GM19240 (cell line): ENCODE results near the gene SMIM29.
A peak's percentile ranks its signal among the peaks of the same experiment; 100 is the strongest.

Source experiments
- DNase-seq: peaks from one replicate; pipeline ENCODE4 v3.0.0; 2011; ENCODE audit warnings: low spot score; ENCODE audit not compliant: insufficient read length

SMIM29 gene

DNA sequence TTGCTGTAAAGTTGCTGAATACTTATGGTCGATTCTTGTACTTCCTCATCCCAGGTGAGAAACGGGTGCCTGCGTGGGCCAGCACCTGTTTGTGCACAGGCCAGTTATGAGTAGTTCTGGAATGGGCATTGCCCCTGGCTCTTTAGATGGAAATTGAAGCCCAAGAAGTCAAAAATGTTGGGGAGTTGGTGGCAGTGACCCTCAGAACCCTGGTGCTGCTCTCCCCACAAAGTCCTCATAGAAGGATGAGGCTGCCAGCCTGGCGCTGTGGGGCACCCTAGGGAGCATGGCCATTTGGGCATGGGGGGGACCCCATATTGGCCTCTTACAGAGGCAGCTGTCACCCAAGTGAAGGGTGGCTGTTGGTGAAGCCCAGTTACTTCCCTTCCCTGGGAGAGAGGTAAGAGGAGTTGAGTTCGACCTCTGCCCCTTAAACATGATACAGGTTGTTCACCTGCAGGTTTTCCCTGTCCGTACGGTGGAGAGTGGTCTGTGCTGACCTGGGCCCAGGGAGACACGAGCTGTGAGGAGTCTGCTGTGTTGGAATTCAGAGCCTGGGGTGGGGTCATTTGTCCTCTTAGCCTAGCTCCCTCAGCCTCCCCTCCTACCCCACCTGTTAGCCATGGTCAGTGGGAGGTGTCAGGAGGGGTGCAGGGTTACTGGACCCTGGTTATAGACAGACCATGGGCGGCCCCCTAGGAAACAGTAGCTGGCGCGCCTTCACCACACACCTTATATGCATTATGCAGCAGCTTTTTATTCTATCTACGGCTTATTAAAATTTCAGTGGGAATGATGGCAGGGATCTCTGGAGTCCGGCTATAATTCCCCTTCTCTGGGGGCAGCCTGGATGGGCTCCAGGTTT, 7.2 kb downstream of the SMIM29 start:
- DNase-seq, result no peak

DNA sequence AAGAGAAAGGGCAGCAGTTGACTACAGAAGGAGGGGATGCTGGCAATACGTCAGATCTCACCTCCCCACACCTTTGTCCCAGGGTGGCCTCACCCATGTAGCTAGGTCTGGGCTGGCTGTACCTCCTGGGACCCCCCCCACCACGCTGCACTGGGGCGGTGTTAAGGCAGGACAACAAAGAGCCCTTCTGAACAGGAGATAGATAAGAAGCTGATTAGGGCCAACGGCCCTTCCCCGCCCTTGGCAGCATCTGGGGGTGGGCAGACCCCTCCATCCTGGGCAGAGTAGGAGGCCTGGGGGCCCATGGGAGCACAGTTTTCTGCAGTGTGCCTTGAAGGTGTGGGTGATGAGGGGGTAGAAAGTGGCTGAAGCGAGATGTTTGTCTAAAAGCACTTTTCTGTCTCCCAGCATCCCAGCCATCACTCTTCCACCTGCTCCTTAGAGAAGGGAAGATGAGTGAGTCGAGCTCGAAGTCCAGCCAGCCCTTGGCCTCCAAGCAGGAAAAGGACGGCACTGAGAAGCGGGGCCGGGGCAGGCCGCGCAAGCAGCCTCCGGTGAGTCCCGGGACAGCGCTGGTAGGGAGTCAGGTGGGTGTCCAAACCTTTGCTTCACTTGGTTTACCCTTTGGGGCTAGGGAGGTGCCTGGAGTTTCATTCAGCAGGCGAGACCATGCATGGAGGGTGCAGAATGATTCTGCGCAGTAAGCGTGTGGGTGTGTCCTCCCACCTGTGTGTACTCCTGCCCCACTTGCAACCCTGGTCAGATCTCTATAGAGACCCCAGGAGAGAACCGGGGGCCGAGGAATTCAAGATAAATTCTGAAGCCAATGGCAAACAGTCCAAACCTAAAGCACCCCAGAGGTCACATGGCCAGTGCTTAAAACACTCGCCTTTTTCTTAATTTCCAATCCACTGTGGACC, 8.2 kb downstream of the SMIM29 start:
- DNase-seq, result no peak

DNA sequence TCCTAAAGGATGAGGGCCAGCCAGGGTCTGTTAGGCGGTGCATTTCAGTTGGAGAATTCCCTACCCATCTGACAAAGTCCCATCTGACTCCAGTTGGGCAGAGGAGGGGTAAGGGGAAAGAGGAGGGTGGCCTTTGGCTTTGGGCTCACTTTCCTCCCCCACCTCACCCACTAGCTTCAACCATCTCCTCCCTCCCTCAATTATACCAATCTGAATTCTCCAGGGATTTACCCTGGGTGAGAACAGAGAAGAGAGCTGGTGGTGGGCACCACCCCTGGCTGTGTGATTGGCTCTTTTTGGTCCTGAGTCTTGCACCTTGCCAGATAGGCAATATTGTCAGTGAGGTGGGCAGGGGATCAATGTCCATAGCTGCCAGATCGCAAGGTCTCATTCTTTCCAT, 8.9 kb downstream of the SMIM29 start:
- no peak for DNase-seq

GRCh38 chr6:34239500-34239825, 9.3 kb downstream of the SMIM29 start:
- no peak for DNase-seq

DNA sequence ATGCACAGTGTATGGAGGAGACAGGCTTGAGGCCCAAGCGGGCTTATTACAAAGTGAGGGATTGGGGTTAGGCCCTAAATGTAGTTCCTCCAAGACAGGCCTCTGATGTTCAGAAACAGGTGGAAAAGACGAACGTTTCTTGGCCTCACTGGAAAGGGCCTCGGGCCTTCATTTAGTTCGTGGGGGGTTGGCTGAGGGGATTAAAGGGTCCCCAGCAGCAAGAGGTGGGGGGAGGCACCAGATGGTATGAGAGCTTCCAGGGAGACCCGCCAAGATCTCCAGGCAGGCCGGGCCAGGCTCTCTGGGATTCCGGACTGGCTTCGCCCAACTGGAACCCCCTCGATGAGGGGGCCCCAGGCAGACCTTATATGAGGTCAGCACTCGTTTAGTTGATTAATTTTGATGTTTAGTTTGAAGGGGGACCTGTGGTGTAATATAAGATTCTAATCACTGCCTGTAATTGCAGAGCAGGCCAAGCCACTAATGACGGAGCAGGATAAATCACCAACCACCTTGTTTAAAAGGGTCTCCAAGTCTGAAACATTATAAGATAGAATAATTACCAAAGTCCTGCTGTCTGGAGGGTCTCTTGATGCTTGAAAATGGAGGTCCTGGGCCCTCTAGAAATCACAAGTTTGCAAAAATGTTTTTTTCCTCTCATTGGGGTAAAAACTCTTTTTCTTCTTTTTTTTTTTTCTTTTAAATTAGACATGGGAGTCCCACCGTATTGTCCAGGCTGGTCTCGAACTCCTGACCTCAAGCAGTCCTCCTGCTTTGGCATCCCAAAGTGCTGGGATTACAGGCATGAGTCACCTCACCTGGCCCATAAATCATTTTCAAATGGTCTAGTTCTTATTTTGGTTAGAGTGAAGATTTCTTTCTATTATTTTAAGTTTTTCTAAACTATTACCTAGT, 10.0 kb downstream of the SMIM29 start:
- no peak for DNase-seq

DNA sequence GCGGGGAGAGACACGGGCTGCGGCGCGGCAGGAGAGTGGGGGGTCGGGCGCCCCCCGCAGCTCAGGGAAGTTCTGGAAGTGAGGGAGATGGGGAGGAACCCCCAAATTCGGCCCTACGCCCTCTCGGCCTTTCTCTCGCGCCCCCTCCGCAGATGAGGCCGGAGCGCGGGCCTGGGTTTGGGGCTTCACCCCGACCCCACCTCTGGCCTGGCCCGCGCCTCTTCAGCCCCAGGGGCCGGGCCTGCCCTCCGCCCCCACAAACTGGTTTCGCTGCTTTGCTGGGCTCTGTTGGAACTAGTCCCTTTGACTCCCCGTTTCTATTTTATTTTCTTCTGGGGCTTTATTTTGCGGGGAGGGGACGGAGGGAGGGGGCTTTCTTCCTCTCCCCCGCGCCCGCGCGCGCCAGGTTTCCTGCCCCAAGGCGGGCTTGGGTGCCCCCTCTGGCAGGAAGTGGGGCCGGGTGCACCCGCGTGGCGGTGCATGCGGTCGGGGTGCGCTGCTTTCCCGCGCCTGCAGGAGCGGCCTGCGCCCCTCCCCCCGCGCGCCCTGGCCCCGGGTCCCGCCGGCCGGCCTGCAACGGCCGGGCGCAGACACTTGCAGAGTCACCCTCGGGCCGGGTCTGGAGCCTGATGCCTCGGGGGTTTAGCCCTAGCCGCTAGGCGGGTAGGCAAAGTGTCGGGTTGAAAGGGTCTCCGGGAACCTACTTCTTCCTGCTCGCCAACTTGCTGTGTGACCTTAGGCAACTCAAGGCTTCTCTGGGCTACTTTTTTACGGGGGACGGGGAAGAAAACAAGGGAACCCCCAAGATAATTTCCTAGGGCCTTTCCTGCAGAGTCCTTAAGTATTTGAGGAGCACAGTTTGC, 10.9 kb downstream of the SMIM29 start:
- peak; percentile 60 for DNase-seq

- no peak for DNase-seq
Measured at GRCh38 chr6:34237316-34237721, 11.5 kb downstream of the SMIM29 start.

DNA sequence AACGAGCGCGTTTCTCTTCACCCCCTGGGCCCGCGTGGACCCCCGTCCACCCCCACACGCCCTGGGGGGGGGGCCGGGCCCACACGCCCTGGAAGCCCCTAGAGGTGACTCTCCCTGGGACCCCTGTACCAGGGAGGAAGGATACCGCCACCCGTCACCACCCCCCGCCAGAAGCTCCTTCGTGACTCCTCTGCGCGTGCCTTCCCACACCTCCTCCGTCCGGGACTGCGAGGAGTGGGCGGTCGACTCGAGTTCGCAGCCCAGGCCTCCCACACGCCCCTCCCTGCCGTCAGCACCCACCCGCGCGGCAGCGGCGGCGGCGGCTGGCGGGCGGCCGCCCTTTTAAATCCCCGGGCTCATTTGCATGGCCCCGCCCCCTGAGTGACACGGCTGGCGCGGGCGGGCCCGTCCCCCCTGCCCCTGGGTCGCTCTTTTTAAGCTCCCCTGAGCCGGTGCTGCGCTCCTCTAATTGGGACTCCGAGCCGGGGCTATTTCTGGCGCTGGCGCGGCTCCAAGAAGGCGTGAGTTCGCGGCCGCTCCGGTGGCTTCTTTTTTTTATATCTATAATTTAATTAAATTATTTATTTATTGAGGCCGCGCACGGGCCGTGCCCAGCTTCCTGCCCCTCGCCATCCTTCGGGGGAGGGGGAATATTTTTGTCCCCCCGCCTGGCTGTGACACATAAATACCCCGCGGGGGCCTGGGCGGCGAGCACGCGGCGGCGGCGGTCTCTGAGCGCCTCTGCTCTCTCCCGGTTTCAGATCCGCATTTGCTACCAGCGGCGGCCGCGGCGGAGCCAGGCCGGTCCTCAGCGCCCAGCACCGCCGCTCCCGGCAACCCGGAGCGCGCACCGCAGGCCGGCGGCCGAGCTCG, 12.1 kb downstream of the SMIM29 start, which contains the start of gene HMGA1:
Gene HMGA1 (plus strand): TSS at position 431 of the 873 bp plus-strand sequence. CDS start 3,908 bp downstream, outside the sequence.
- peak; percentile 95 for DNase-seq

GRCh38 chr6:34236131-34236442, 12.7 kb downstream of the SMIM29 start:
- DNase-seq, result no peak

DNA sequence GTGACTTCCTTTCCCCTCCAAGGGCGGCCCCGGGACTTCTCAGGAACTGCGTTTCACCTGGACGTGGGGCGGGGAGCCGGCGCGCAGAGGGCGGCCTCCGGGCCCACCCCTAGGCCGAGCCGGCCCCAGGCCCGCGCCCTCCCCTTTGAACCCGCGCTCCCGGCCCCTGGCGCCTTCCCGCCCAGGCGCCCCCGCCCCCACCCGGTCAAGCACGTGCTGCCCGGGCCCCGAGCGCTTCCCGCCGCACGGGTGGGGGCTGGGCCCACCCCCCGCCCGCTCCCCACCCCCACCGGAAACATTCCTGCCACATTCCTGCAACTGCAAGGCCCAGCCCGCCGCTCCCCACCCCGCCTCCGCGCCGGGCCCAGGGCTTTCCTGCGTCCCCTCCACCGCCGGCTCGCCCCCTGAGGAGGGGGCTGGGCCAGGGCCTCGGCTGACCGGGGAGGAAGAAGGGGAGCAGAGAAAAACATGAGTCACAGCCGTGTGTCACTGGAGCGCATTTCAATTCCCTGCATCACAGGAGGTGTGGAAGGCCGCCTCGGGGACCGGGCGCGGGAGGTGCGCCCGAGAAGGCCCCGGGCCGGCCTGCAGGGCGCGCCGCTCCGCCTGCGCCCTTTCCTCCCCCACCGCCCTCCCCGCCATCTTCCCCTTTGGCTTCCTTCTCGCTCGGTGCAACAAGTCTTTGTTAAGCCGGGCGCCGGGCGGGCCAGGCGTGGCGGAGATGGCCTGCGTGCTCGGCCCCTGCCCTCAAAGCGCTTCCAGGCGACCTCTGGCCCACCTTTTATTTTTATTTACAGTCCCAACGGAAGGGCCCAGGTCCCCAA, 13.3 kb downstream of the SMIM29 start:
- DNase-seq, result no peak

DNA sequence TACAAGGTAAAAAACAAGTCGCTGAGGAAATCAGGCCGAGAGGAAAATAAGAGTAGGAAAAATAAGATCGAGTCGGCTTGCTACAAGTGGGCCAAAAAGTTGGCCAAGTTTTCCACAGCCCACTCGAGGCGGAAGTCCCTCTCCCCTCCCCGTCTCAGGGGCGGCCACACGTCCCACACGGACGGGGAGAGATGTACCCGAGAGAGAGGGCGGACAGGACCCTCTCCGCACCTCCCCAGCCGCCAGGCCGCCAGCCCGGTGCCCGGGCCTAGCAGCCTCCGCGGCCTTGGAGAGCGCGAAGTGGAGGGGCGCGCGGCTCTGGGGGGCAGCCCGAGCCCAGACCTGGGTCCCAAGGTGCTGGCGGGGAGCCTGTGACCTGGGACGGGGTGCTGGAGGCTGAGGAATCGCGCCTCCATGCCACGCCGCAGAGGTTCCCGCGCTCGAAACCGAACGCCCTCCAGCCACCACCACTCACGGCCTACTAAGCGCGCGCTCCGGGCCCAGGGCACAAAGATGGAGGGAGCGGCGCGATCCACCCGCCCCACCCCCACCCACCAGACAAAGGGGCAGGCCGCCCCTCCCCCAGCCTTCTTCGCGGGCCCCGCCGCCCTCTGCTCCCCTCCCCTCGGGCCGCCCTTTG, 14.0 kb downstream of the SMIM29 start:
- DNase-seq, result no peak

GRCh38 chr6:34233867-34234266, 14.9 kb downstream of the SMIM29 start:
- DNase-seq, result no peak

DNA sequence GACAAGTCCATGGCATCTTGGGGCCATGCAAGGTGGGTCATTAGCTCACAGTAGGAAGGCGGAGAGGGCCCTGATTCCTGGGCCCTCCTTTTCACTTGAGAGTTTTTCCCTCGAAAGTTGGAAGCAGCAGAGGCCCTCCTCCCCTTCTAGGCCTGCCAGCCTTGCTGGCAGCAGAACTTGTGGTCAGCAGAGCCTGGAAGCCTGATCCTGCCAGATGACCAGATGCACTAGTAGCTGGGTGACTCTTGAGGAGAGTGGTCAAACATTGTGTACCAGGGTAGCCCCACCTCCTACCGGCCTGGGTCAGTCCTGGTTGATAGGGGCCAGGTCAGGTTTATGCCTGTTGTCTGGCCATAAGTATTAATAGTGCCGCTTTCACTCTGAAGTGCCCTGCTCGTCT, 15.9 kb downstream of the SMIM29 start:
- DNase-seq, result no peak

- DNase-seq, result no peak
Measured at GRCh38 chr6:34231566-34232336, 17.1 kb downstream of the SMIM29 start.

DNA sequence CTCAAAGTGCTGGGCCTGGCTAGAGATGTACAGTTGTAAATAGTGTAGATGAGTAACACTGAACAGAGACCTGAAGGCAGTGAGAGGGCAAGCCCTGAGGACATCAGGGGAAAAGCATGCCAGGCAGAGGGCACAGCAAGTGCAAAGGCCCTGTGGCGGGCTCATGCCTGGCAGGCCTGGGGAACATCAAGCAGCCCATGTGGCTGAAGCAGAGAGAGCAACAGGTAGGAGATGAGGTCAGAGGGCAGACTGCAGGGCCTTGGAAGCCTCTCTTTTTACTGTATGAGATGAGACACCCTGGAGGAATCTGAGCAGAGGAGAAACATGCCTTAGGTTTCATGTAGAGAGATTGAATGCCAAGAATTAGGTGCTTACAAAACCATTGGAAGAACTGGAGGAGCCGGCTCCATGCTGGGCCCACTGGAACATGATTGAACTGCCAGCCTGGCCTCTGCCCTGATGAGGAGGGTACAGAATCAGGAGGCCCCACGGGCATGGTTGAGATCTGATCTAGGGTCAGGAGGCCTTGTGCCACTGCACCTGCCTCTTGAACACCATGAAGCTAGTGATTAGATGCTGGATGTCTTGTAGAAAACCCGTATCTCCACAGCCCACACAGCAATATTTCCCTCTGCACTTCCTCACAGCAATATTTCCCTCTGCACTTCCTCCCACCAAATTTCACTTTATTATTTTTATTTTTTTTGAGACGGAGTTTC, 18.0 kb downstream of the SMIM29 start:
- no peak for DNase-seq

GRCh38 chr6:34229877-34230276, 18.9 kb downstream of the SMIM29 start:
- DNase-seq, result no peak
